DND-41 (cell line): ENCODE measurements around the gene ELAC1.
A peak's percentile ranks its signal among the peaks of the same experiment; 100 is the strongest.

ENCODE experiments used
- ATAC-seq: fragments of 200-7000 bp; cut with Tn5 transposase; 3 replicates; pipeline ENCODE4 v1.9.1; 2021; ENCODE audit warnings: low read depth; ENCODE audit not compliant: insufficient read depth
- DNase-seq: peaks from one replicate; pipeline ENCODE4 v3.0.0-alpha.2; 2020
- H2AFZ ChIP-seq: 2 replicates; pipeline ENCODE4 v1.6.0; 2012; ENCODE audit warnings: low read depth, low read length
- H3K27ac ChIP-seq: 2 replicates; pipeline ENCODE4 v1.5.1; 2012; ENCODE audit warnings: low read length, inconsistent platforms
- H3K27me3 ChIP-seq: fragments of 200-600 bp; sonication (generic); 2 replicates; pipeline ENCODE4 v1.6.0; 2012; ENCODE audit warnings: low read length, mild to moderate bottlenecking, inconsistent platforms; ENCODE audit not compliant: insufficient read depth, poor library complexity
- H3K36me3 ChIP-seq: 2 replicates; pipeline ENCODE4 v1.5.1; 2012; ENCODE audit warnings: low read length, inconsistent platforms; ENCODE audit not compliant: insufficient read depth
- H3K4me1 ChIP-seq: 2 replicates; pipeline ENCODE4 v1.5.1; 2012; ENCODE audit warnings: mild to moderate bottlenecking, low read length; ENCODE audit not compliant: insufficient read depth
- H3K4me2 ChIP-seq: 2 replicates; pipeline ENCODE4 v1.6.0; 2012; ENCODE audit warnings: mild to moderate bottlenecking, moderate library complexity, low read length, inconsistent platforms; ENCODE audit not compliant: insufficient read depth
- H3K4me3 ChIP-seq, 2 experiments: fragments of 200-600 bp in 1 of 2; shearing (Covaris generic) in 1 of 2; 2 replicates each; pipeline ENCODE4 v1.5.1; 2012 to 2016; ENCODE audit warnings: inconsistent platforms in 2 of 2, low read length in 2 of 2, mild to moderate bottlenecking in 2 of 2, low read depth in 1 of 2, moderate library complexity in 1 of 2
- H3K79me2 ChIP-seq: 2 replicates; pipeline ENCODE4 v1.6.0; 2012; ENCODE audit warnings: low read length, inconsistent platforms; ENCODE audit not compliant: insufficient read depth
- H3K9ac ChIP-seq: 2 replicates; pipeline ENCODE4 v1.6.0; 2012; ENCODE audit warnings: low read depth, mild to moderate bottlenecking, inconsistent platforms, low read length, moderate library complexity
- H3K9me3 ChIP-seq: 2 replicates; pipeline ENCODE4 v1.5.1; 2012; ENCODE audit warnings: low read length, moderate library complexity, mild to moderate bottlenecking, inconsistent platforms; ENCODE audit not compliant: insufficient read depth, severe bottlenecking
- H4K20me1 ChIP-seq: 2 replicates; pipeline ENCODE4 v1.6.0; 2012; ENCODE audit warnings: low read length; ENCODE audit not compliant: insufficient read depth
- EZH2 ChIP-seq: IDR thresholded peaks from 3 replicates; pipeline ENCODE4 v1.6.1; 2012; ENCODE audit warnings: borderline replicate concordance, low read depth, mild to moderate bottlenecking, moderate library complexity, low read length, inconsistent platforms; ENCODE audit not compliant: severe bottlenecking
- TF ChIP-seq, protein P1 (sequence below): IDR thresholded peaks from 2 replicates; pipeline ENCODE4 v1.5.1; 2012; ENCODE audit warnings: borderline replicate concordance, low read length, moderate library complexity, mild to moderate bottlenecking; ENCODE audit not compliant: poor library complexity, severe bottlenecking; ENCODE audit errors: extremely low read depth

The ELAC1 gene

DNA sequence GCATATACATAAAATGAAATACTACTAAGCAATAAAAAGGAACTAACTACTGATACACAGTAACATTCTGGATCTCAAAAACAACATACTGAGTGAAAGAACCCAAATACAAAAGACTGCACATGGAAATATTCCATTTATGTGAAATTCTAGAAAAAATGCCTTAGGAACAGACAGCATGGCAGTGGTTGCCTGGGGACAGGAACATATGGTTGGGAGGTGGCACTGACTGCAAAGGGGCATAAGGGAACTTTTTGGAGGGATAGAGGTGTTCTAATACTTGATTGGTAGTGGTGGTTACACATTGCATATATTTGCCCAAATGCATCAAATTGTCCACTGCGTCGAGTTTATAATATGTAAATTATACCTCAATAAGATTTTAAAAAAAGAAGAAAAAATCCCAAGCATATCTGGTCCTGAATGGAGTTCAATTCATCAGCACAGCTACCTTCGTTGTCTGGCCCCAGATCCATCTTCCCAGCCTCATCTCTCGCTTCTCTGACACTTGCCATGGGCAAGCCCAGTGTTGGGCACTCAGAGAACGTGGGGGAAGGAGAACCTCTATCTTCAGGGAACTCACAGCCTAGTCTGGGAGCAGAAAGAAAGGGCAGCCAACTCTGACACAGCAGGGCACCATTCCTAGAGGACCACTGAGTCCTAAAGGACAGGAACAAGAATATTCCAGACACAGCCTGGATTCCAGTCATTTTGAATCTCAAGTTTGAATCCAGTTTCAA lies 53.6 kb downstream of the ELAC1 start:
- Histone ChIP-seq H3K27me3 (no peaks in the 10 kb centered on the region), H2AFZ (no peak overlapping the region), H4K20me1 (no peaks in the 10 kb centered on the region), H3K9me3 (no peaks in the 10 kb centered on the region), H3K4me2 (no peak overlapping the region), H3K4me1 (peaks cover 9% of the 10 kb centered on the region), H3K27ac (no peak overlapping the region), H3K79me2 (peaks cover 12% of the 10 kb centered on the region; the same call in 1 of the 2 replicates), H3K9ac (no peak overlapping the region), H3K4me3 (no peak overlapping the region), H3K36me3 (peaks cover 6% of the 10 kb centered on the region)
- DNase-seq (no peak), ATAC-seq (no peak)
- TF ChIP-seq, protein P1, sequence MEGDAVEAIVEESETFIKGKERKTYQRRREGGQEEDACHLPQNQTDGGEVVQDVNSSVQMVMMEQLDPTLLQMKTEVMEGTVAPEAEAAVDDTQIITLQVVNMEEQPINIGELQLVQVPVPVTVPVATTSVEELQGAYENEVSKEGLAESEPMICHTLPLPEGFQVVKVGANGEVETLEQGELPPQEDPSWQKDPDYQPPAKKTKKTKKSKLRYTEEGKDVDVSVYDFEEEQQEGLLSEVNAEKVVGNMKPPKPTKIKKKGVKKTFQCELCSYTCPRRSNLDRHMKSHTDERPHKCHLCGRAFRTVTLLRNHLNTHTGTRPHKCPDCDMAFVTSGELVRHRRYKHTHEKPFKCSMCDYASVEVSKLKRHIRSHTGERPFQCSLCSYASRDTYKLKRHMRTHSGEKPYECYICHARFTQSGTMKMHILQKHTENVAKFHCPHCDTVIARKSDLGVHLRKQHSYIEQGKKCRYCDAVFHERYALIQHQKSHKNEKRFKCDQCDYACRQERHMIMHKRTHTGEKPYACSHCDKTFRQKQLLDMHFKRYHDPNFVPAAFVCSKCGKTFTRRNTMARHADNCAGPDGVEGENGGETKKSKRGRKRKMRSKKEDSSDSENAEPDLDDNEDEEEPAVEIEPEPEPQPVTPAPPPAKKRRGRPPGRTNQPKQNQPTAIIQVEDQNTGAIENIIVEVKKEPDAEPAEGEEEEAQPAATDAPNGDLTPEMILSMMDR, result no peak
- no peak for TF ChIP-seq EZH2

DNA sequence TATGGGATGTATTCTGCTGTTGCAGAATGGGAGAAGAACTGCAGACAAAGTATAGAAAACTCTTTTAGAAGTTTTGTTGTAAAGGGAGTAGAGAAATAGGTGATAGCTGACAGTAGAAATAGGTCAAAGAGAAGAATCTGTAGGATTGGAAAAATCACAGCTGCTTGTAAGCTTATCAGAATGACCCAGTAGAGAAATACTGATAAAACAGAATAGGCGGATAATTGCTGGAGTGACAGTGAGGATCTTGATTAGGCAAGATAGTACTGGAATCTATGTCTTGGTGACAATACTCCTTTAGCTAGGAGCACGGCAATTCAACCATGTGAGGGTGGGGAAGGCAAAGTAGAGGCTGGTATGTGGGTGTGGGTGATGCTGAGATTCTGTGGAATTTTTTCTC lies 57.7 kb downstream of the ELAC1 start:
- Histone ChIP-seq H3K9ac (no peak overlapping the region), H3K27ac (no peak overlapping the region), H3K4me3 (no peak overlapping the region), H3K4me1 (peaks cover 36% of the 10 kb centered on the region), H3K9me3 (no peaks in the 10 kb centered on the region), H3K27me3 (no peaks in the 10 kb centered on the region), H4K20me1 (no peaks in the 10 kb centered on the region), H3K36me3 (peaks cover 13% of the 10 kb centered on the region), H3K79me2 (peaks cover 48% of the 10 kb centered on the region), H2AFZ (no peak overlapping the region), H3K4me2 (no peak overlapping the region)
- ATAC-seq (no peak), DNase-seq (no peak)
- TF ChIP-seq, protein P1, result no peak
- TF ChIP-seq EZH2, result no peak

DNA sequence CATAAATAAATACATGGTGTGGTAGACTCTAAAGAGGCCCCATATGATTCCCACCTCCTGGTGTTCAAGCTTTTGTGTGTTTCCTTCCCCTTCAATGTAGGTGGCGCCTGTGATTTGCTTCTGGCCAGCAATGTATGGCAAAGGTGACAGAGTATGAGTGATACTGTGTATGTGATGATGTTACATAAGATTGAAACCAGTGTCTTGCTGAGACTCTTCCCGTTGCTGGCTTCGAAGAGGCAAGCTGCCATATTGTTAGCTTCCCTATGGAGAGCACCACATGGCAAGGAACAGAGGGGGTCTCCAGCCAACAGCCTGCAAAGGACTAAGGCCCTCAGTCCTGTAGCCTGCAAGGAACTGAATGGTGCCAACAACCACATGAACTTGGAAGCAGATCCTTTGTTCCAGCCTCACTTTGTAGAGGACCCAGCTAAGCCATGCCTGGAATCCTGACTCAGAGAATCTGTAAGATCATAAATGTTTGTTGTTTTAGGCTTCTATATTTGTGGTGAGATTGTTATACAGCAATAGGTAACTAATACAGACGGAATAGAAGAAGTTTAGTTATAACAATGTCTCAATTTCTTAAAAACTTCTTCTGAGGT lies 60.5 kb downstream of the ELAC1 start:
- TF ChIP-seq, protein P1, result peak; percentile 41
- TF ChIP-seq EZH2, result no peak
- H3K4me3 ChIP-seq, result peak overlapping the region in 1 of 2 experiments; percentile 67; a peak in 1 of 4 replicates
- peaks cover 26% of the 10 kb centered on the region for H4K20me1 ChIP-seq
- DNase-seq, result peak; percentile 20
- peaks cover 59% of the 10 kb centered on the region for H3K4me1 ChIP-seq
- H3K79me2 ChIP-seq, result peaks cover 76% of the 10 kb centered on the region
- peak overlapping the region; percentile 69 for H3K4me2 ChIP-seq
- H2AFZ ChIP-seq, result no peak overlapping the region
- H3K36me3 ChIP-seq, result peaks cover 24% of the 10 kb centered on the region
- peak overlapping the region; percentile 91; the same call in 1 of the 2 replicates for H3K9ac ChIP-seq
- H3K9me3 ChIP-seq, result no peaks in the 10 kb centered on the region
- H3K27me3 ChIP-seq, result no peaks in the 10 kb centered on the region
- H3K27ac ChIP-seq, result peak overlapping the region; percentile 9; the same call in 1 of the 2 replicates
- no peak for ATAC-seq
